ENCODE results near the gene FARP1.

- no peak for TF ChIP-seq CTCF (conservative IDR thresholded peaks at IDR 0.05; ENCODE audit: low read length)
- no peak for TF ChIP-seq EZH2phosphoT487 (IDR thresholded peaks at IDR 0.05; ENCODE audit: borderline replicate concordance, low read depth, low read length)
These were observed 231.9 kb downstream of the FARP1 start for GRCh38 chr13:98374750-98375149.
